ENCODE results near the gene FHIP1B.

FHIP1B gene

DNA sequence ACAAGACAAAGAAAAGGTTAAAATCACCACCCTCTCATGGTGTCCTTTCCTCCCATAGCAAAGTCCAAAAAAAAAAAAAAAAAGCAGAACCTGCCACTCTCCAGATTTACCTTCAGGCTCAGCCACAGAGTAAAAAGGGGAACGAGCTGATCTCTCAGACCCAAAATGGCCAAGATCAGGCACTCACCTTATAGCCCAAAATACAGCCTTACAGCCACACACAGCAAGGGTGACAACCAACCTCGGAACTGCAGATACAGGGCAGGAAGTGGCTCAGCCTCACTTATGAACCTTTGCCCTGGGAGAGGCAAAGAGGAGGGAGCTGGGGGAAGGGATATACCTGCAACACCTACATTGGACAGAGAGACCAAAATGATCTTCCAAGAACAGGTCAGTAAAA, 4.5 kb downstream of the FHIP1B start:
- intact Hi-C loops (cut with DNase I; ENCODE audit: low total_unique reads) = loop anchor here (5.0 kb wide), 1 partner anchor 533 kb away; no protein-coding TSS in a partner anchor
- no peaks in the 10 kb centered on the region for H3K27me3 ChIP-seq
- DNase-seq = no peak
- H3K36me3 ChIP-seq = peaks cover 0 to 8% (median 0%) of the 10 kb centered on the region in 3 donors
- TF ChIP-seq, protein P1, sequence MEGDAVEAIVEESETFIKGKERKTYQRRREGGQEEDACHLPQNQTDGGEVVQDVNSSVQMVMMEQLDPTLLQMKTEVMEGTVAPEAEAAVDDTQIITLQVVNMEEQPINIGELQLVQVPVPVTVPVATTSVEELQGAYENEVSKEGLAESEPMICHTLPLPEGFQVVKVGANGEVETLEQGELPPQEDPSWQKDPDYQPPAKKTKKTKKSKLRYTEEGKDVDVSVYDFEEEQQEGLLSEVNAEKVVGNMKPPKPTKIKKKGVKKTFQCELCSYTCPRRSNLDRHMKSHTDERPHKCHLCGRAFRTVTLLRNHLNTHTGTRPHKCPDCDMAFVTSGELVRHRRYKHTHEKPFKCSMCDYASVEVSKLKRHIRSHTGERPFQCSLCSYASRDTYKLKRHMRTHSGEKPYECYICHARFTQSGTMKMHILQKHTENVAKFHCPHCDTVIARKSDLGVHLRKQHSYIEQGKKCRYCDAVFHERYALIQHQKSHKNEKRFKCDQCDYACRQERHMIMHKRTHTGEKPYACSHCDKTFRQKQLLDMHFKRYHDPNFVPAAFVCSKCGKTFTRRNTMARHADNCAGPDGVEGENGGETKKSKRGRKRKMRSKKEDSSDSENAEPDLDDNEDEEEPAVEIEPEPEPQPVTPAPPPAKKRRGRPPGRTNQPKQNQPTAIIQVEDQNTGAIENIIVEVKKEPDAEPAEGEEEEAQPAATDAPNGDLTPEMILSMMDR (IDR thresholded peaks at IDR 0.05) = no peak
- no peak overlapping the region for H3K27ac ChIP-seq
- H3K4me3 ChIP-seq = no peak overlapping the region
- H3K9me3 ChIP-seq = no peaks in the 10 kb centered on the region
- peaks cover 0 to 23% (median 15%) of the 10 kb centered on the region in 4 donors for H3K4me1 ChIP-seq

DNA sequence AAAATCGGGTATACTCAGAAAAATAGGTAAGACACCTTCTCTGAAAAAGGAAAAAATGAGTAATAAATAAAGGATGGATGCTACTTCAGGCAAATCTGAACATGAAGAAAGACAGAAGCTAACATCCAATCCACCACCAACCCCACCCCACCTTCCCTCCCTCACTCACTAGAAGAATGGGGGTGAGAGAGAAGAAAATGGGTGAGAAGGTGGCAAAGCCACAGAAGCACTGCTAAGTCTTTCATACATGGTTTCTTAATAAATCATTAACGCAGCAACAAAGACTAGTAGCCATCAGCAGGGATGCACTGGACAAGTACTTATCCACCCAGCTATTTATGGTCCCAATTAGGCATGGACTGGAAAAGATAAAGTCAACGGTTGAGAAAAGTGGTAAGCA, 5.9 kb downstream of the FHIP1B start:
- Histone ChIP-seq H3K9me3 (no peaks in the 10 kb centered on the region), H3K4me3 (no peak overlapping the region), H3K27ac (no peak overlapping the region), H3K36me3 (peaks cover 10 to 19% (median 10%) of the 10 kb centered on the region in 3 donors), H3K4me1 (peaks cover 0 to 17% (median 10%) of the 10 kb centered on the region in 4 donors), H3K27me3 (no peaks in the 10 kb centered on the region)
- intact Hi-C loops (cut with DNase I; ENCODE audit: low total_unique reads) = loop anchor here (5.0 kb wide), 1 partner anchor 531 kb away; no protein-coding TSS in a partner anchor
- DNase-seq = no peak
- TF ChIP-seq, protein P1 (IDR thresholded peaks at IDR 0.05) = no peak

DNA sequence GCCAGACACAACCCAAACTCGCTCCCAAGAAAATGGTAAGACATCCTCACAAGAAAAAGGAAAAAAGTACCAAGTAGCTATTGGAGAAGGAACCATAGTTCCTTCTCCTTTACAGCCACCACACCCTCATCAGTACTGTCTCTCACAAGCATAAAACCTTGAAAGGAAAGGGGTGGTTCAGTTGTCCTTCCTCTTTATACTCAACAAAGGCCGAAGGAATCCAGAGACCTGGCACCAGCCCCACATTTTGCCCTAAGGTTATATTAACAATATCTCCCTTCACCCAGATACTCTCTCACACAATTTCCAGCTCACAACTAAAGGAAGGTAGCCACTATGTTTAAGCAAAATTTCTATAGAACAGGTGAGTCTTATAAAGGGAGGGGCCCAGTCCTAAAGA, 8.5 kb downstream of the FHIP1B start:
- H3K27ac ChIP-seq = no peak overlapping the region
- TF ChIP-seq, protein P1 (IDR thresholded peaks at IDR 0.05) = no peak
- peaks cover 29 to 45% (median 31%) of the 10 kb centered on the region in 3 donors for H3K36me3 ChIP-seq
- peaks cover 0 to 12% (median 2%) of the 10 kb centered on the region in 4 donors for H3K4me1 ChIP-seq
- no peak for DNase-seq
- H3K4me3 ChIP-seq = no peak overlapping the region
- no peaks in the 10 kb centered on the region for H3K9me3 ChIP-seq
- no peaks in the 10 kb centered on the region for H3K27me3 ChIP-seq
- intact Hi-C loops (cut with DNase I; ENCODE audit: low total_unique reads) = loop anchor here (5.0 kb wide), 1 partner anchor 529 kb away; no protein-coding TSS in a partner anchor

DNA sequence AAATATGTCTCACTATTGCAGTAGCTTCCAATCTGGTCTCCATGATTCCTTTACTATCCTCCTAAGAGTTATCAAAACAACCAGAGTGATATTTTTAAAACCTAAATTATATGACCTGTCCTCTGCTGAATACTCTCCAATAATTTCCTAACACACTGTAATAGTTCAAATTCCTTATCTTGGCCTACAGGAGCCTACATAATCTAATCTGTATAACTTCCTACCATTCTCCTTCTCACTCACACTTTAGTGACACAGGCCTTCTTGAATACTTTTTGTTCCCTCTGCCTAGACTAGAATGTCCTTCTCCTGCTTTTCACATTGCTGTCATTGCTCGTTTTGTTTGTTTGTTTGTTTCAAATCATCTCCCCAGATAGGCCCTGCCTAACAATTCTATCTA, 9.4 kb downstream of the FHIP1B start:
- no peaks in the 10 kb centered on the region for H3K9me3 ChIP-seq
- no peak overlapping the region for H3K27ac ChIP-seq
- no peaks in the 10 kb centered on the region for H3K27me3 ChIP-seq
- TF ChIP-seq, protein P1 (IDR thresholded peaks at IDR 0.05) = no peak
- H3K36me3 ChIP-seq = peaks cover 31 to 54% (median 38%) of the 10 kb centered on the region in 3 donors
- H3K4me3 ChIP-seq = no peak overlapping the region
- no peak for DNase-seq
- H3K4me1 ChIP-seq = peaks cover 0 to 12% (median 0%) of the 10 kb centered on the region in 4 donors
- intact Hi-C loops (cut with DNase I; ENCODE audit: low total_unique reads) = loop anchor here (5.0 kb wide), 1 partner anchor 528 kb away; no protein-coding TSS in a partner anchor

DNA sequence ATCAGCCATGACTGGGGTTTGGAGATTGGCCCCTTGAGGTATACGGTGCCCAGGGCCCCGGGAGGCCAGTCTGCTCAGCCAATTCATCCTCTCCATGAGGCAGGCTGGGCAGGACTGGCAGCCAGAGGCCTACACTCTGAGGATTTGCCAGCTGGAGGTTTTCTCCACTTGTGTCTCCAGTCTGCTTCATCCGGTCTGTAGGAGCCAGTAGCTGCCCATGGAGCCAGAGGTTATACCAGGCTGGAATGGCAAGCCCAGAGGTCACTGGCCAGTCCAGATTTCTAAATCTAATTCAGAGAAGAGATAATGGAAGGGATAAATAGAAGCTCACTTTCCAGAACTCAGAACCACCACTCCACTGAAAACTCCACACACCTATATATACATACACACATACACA, 10.0 kb downstream of the FHIP1B start:
- H3K4me1 ChIP-seq = peaks cover 0 to 12% (median 0%) of the 10 kb centered on the region in 4 donors
- DNase-seq = no peak
- no peak overlapping the region for H3K4me3 ChIP-seq
- TF ChIP-seq, protein P1 (IDR thresholded peaks at IDR 0.05) = no peak
- intact Hi-C loops (cut with DNase I; ENCODE audit: low total_unique reads) = no loop called here
- H3K36me3 ChIP-seq = peaks cover 34 to 60% (median 44%) of the 10 kb centered on the region in 3 donors
- H3K27ac ChIP-seq = no peak overlapping the region
- H3K27me3 ChIP-seq = no peaks in the 10 kb centered on the region
- no peaks in the 10 kb centered on the region for H3K9me3 ChIP-seq

All from tibial artery (tissue), 4 donors.